HEK293 (cell line): ENCODE measurements around the gene CYREN.

Experiments used
- HOXA7 ChIP-seq: sonication (generic); formaldehyde crosslinking; IDR thresholded peaks from 2 replicates; pipeline ENCODE4 v1.8.1; 2022; ENCODE audit warnings: missing genetic modification reagents, borderline replicate concordance
- TRIM28 ChIP-seq: IDR thresholded peaks from 2 replicates; pipeline ENCODE4 v1.6.1; 2011; ENCODE audit warnings: low read length, control low read depth, borderline replicate concordance
- ZBTB26 ChIP-seq: fragments of 450-650 bp; formaldehyde crosslinking; optimal IDR thresholded peaks from 2 replicates; pipeline ENCODE3; 2016; ENCODE audit warnings: missing biosample characterization, mild to moderate bottlenecking, missing genetic modification characterization
- ZBTB8A ChIP-seq: fragments of 450-650 bp; formaldehyde crosslinking; IDR thresholded peaks from 2 replicates; pipeline ENCODE4 v1.5.1; 2016; ENCODE audit warnings: missing biosample characterization, missing genetic modification characterization
- ZEB2 ChIP-seq: fragments of 450-650 bp; formaldehyde crosslinking; IDR thresholded peaks from 2 replicates; pipeline ENCODE4 v1.5.1; 2016; ENCODE audit warnings: missing biosample characterization, missing genetic modification characterization
- ZIC2 ChIP-seq: fragments of 450-650 bp; formaldehyde crosslinking; IDR thresholded peaks from 2 replicates; pipeline ENCODE4 v1.5.1; 2016; ENCODE audit warnings: missing biosample characterization, missing genetic modification characterization
- ZNF169 ChIP-seq: fragments of 450-650 bp; formaldehyde crosslinking; IDR thresholded peaks from 2 replicates; pipeline ENCODE4 v1.5.1; 2016; ENCODE audit warnings: missing biosample characterization, missing genetic modification characterization
- ZNF324 ChIP-seq: fragments of 450-650 bp; formaldehyde crosslinking; IDR thresholded peaks from 2 replicates; pipeline ENCODE4 v1.5.1; 2016; ENCODE audit warnings: missing biosample characterization, missing genetic modification characterization
- ZNF423 ChIP-seq: fragments of 450-650 bp; formaldehyde crosslinking; IDR thresholded peaks from 2 replicates; pipeline ENCODE4 v1.5.1; 2016; ENCODE audit warnings: missing biosample characterization, missing genetic modification characterization
- ZNF768 ChIP-seq: fragments of 450-650 bp; formaldehyde crosslinking; IDR thresholded peaks from 2 replicates; pipeline ENCODE4 v1.5.1; 2018; ENCODE audit warnings: missing biosample characterization, mild to moderate bottlenecking, missing genetic modification characterization
- ZSCAN5A ChIP-seq: fragments of 450-650 bp; formaldehyde crosslinking; IDR thresholded peaks from 2 replicates; pipeline ENCODE4 v1.5.1; 2016; ENCODE audit warnings: missing biosample characterization, missing genetic modification characterization
- TF ChIP-seq, protein P1 (sequence below): fragments of 450-650 bp; formaldehyde crosslinking; IDR thresholded peaks from 2 replicates; pipeline ENCODE4 v1.5.1; 2016; ENCODE audit warnings: missing biosample characterization, missing genetic modification characterization

DNA sequence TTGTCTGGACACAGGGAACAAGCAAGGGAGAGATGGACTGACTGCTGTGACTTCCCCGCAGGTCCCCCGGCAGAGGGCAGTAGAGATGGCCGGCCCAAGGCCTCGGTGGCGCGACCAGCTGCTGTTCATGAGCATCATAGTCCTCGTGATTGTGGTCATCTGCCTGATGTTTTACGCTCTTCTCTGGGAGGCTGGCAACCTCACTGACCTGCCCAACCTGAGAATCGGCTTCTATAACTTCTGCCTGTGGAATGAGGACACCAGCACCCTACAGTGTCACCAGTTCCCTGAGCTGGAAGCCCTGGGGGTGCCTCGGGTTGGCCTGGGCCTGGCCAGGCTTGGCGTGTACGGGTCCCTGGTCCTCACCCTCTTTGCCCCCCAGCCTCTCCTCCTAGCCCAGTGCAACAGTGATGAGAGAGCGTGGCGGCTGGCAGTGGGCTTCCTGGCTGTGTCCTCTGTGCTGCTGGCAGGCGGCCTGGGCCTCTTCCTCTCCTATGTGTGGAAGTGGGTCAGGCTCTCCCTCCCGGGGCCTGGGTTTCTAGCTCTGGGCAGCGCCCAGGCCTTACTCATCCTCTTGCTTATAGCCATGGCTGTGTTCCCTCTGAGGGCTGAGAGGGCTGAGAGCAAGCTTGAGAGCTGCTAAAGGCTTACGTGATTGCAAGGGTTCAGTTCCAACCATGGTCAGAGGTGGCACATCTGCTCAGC lies 6.0 kb downstream of the CYREN start:
- TF ChIP-seq, protein P1, sequence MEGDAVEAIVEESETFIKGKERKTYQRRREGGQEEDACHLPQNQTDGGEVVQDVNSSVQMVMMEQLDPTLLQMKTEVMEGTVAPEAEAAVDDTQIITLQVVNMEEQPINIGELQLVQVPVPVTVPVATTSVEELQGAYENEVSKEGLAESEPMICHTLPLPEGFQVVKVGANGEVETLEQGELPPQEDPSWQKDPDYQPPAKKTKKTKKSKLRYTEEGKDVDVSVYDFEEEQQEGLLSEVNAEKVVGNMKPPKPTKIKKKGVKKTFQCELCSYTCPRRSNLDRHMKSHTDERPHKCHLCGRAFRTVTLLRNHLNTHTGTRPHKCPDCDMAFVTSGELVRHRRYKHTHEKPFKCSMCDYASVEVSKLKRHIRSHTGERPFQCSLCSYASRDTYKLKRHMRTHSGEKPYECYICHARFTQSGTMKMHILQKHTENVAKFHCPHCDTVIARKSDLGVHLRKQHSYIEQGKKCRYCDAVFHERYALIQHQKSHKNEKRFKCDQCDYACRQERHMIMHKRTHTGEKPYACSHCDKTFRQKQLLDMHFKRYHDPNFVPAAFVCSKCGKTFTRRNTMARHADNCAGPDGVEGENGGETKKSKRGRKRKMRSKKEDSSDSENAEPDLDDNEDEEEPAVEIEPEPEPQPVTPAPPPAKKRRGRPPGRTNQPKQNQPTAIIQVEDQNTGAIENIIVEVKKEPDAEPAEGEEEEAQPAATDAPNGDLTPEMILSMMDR, result no peak
- TF ChIP-seq TRIM28 (no peak), ZBTB8A (tag by site-specific recombination) (no peak), ZNF169 (no peak), ZSCAN5A (tag by site-specific recombination) (no peak), ZEB2 (tag by site-specific recombination) (no peak), ZBTB26 (tag by site-specific recombination) (no peak), HOXA7 (CRISPR knock-in tag) (no peak), ZNF768 (tag by site-specific recombination) (no peak), ZIC2 (tag by site-specific recombination) (no peak), ZNF324 (tag by site-specific recombination) (no peak), ZNF423 (no peak)
